GM12865 (cell line): ENCODE measurements around the gene CFAP54.

Experiments used
- DNase-seq: peaks from one replicate; pipeline ENCODE4 v3.0.0; 2010; ENCODE audit warnings: low read depth
- H3K4me3 ChIP-seq: 2 replicates; pipeline ENCODE4 v1.5.1; 2011; ENCODE audit warnings: mild to moderate bottlenecking, low read depth, low read length, control low read depth
- CTCF ChIP-seq: IDR thresholded peaks from 2 replicates; pipeline ENCODE4 v1.5.1; 2011; ENCODE audit warnings: low read length, control low read depth, low read depth, inconsistent platforms; ENCODE audit not compliant: insufficient read depth; ENCODE audit errors: missing control alignments

The CFAP54 gene

DNA sequence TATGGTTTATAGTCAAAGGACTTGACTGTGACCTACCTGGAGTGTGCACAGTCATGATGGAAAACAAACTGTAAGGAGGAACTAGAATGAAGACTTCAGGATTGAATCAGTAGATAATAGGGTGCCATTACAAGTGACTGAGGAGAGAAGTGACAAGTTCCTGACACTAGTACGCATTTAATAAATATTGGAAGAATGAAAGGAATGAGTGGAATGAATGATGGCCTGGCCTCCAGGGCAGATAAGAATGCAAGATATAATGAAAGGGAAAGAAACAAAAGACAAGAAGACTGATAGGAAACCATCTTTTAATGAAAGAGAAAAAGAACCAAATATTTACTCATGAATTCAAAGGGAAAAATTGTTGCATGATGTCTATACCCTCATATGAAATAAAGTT lies 372.9 kb downstream of the CFAP54 start:
- DNase-seq = no peak
- no peak for TF ChIP-seq CTCF
- no peak overlapping the region for H3K4me3 ChIP-seq

- no peak for DNase-seq
Observed at GRCh38 chr12:96864335-96864734, 375.0 kb downstream of the CFAP54 start.

DNA sequence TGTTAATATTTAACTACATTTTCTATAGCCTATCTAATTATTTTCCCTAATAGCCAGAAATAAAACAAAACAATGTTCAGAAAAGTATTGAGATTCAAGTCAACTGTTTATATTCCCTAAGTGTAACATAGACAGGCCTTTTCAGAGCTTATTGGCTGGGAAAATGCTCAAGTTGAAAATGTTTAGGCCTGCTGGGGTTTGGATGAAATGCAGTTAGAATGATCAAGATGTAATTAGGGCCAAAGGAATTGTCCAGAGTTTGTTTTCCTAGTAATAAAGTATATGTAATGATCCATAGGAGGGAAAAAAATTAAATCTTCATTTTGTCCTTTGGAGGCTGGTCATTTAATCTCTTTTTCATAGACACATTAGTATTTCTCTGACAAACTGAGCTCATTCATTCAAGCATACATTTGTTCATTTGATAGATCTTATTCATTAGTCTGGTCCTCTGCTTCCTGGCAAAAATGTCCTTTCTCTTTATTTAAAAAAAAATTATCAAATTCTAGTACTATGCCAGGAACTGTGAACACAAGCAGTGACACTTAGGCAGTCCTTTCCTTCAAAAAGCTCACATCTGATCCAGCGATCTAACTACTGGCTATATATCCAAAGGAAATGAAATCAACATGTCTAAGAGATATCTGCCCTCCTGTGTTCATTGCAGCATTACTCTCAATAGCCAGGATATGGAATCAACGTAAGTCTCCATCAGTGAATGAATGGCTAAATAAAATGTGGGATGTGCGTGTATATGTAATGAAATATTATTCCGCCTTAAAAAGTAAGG lies 377.6 kb downstream of the CFAP54 start:
- no peak overlapping the region for H3K4me3 ChIP-seq
- DNase-seq = no peak
- no peak for TF ChIP-seq CTCF

More at GRCh38 chr12:96864335-96864734, 375.0 kb downstream of the CFAP54 start:
- no peak overlapping the region for H3K4me3 ChIP-seq
- no peak for TF ChIP-seq CTCF

- no peak overlapping the region for H3K4me3 ChIP-seq
- DNase-seq = no peak
- no peak for TF ChIP-seq CTCF
Observed at GRCh38 chr12:96870946-96871345, 381.6 kb downstream of the CFAP54 start.

DNA sequence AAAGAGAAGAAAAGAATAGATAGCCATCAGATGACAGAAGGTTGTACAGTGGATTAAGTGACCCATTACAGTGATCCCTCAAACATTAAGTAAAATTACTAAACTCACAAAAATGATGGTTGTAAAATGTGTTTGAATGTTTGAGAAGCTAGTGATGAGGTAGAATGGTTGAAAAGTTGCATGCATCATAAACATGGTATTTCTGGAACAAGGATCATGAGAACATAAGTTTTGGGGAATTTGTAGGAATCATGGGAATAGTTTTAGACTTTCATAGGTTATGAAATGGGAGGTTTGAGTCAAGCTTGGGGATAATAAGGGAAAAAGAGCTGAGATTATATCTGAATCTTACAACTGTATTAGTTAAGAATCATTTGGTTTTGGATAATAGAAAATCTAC lies 383.6 kb downstream of the CFAP54 start:
- DNase-seq = no peak
- H3K4me3 ChIP-seq = no peak overlapping the region
- no peak for TF ChIP-seq CTCF

DNA sequence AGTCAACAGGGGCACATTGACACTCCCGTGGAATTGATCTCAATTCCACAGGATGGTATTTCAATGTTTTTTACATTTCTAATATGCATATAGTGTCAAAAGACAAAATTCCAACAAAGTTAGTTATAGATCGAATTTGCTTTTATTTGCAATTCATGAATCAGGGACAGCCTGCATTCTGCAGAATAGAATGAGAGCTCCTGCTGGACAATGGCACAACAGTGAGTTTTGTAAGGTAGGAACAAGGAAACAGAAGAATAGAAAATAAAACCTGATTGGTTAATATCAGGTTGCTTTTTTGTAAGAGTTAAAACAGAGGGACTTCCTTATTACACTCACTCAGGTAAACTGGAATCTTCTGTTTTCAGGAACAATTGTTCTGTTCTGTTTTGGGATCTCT lies 384.8 kb downstream of the CFAP54 start:
- TF ChIP-seq CTCF = no peak
- no peak for DNase-seq
- no peak overlapping the region for H3K4me3 ChIP-seq

DNA sequence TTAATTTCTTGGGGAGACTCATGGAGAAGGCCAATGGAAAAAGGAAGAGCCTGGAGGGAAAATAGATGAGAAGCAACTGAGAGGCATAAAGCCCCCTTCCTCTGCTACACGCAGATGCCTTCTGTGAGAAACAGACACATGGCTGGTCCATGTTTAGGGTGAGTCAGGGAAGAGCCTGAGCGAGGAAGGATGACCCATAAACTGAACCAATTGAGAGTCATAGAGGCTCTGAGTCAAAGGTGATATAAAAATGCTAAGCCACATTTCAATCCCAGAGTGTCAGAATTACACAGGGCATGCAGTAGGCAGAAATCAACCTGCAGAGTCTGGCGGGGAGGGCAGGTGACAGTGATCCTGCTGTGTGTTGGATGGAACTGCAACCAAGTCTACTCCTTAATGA lies 387.6 kb downstream of the CFAP54 start:
- no peak for TF ChIP-seq CTCF
- DNase-seq = no peak

More for the DNA sequence above, 387.6 kb downstream of the CFAP54 start:
- H3K4me3 ChIP-seq = no peak overlapping the region
